T1000 (cell line): Measurements from ENCODE around the gene CD8B.

Experiments used
- DNase-seq: peaks from one replicate; lab custom pipeline; 2025; ENCODE audit warnings: mixed read lengths; lab: John Stamatoyannopoulos, UW

CD8B gene

DNA sequence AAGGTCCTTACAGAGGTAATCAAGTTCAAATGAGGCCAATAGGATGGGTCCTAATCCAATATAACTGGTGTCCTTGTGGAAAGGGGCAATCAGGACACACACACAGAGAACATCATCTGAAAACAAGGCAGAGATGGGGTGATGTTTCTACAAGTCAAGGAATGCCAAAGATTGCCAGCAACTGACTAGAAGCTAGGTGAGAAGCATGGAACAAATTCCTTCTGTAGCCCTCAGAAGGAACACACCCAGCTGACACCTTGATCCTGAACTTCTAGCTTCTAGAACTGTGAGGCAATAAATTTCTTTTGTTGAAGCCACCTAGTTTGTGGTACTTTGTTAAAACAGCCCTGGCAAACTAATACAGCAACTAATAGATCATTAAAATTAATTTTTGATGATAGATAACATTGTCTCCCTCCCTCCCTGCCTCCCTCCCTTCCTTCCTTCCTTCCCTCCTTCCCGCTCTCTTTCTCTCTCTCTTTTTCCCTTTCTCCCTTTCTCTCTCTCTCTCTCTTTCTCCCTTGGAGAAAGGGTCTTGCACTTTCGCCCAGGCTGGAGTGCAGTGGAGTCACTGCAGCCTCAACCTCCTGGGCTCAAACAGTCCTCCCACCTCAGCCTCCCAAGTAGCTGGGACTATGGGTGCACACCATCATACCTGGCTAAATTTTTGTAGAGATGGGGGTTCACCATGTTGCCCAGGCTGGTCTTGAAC lies 60.7 kb downstream of the CD8B start:
- no peak for DNase-seq

DNA sequence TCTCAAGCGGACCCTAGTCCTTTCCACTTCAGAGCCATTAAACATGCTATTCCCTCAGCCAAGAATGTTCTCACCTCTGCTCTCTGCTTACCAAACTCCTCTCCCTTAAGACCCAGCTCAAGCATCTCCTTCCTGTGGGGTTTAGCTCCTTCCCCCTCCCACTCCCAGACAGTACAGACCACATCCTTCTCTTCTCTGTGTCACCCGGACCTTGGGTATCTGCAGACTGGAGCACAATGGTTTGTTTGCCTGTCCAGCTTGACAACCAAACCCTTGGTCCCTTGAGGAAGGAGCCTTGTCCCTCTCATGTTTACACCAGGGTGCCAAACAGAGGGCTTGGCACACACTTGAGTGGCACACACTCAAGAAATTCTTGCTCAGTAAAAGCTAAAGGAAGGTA lies 66.8 kb downstream of the CD8B start:
- no peak for DNase-seq

DNA sequence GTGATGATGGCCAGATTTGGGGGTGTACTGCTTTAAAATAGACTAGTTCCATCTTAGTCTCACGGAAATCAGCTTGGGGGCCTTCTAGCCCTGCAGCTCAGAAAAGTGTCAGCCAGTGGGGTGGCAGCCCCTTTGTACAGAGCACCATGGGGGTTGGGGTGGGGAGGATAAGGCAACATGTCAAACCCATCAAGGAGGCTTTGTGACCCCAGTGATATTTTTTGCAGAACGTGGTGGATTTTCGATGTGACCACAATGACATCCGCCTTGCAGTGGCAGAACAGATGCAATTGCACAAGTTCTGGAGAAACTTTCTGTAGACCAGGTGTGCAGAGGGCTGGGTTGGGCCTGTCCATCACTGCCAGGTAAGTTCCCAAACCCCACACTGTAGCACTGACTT lies 67.9 kb downstream of the CD8B start:
- no peak for DNase-seq

- DNase-seq, result no peak
These were observed 70.1 kb downstream of the CD8B start for GRCh38 chr2:86791573-86791972.

- DNase-seq, result no peak
These were observed 70.8 kb downstream of the CD8B start, which contains the start of gene CD8A for GRCh38 chr2:86790676-86791572. Gene CD8A (minus strand): TSS chr2:86790913. CDS start chr2:86790825, 88 bp downstream.

DNA sequence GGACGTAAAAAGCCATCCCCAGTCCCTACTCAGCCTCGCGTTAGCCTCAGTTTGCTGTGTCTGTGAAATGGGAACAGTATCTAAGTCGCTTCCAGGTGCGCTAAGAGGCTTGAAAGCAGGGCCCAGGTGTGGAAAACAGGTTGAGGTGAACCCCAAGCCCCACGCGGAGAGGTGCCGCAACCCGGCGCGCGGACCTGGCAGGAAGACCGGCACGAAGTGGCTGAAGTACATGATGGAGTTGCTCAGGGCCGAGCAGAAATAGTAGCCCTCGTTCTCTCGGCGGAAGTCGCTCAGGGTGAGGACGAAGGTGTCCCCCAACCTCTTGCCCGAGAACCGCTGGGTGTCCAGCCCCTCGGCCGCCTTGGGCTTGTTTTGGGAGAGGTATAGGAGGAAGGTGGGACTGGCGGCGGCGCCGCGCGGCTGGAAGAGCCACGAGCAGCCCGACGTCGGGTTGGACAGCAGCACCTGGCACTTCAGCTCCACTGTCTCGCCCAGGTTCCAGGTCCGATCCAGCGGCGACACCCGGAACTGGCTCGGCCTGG lies 71.5 kb downstream of the CD8B start:
- no peak for DNase-seq

- no peak for DNase-seq
These were observed 72.0 kb downstream of the CD8B start for GRCh38 chr2:86789687-86790133.

DNA sequence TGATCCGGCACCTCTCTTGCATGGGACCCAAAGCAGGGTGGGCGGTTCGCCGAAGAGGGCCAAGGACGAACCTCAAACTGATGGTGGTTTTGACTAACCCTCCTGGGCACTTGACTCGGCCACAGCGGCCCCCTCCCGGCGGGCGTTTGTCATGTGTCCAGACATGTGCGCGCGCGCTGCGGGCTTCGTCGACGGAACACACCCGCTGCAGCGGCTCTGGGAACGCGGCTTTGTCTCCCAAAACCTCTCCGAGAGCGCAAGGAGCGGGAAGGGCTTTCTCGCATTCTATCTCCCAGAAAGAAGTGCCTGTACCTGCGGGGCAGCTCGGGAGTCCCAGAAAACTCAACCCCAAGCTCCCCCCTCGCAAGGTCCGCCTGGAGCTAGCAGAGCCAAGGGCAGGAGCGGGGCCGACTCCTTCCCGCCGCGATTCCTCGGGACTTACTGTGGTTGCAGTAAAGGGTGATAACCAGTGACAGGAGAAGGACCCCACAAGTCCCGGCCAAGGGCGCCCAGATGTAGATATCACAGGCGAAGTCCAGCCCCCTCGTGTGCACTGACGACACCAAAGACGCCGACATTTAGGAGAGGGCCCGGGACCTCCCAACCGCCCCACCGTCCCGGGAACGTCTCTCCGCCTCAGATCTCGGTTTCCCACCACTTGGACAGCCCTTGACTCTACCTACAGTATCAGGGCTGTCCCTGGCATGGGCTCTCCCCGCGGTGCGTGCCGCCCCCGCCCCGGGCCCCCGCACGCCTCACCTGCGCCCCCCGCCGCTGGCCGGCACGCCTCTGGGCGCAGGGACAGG lies 72.6 kb downstream of the CD8B start:
- DNase-seq, result no peak

- DNase-seq, result no peak
These were observed 73.5 kb downstream of the CD8B start for GRCh38 chr2:86788165-86788564.

DNA sequence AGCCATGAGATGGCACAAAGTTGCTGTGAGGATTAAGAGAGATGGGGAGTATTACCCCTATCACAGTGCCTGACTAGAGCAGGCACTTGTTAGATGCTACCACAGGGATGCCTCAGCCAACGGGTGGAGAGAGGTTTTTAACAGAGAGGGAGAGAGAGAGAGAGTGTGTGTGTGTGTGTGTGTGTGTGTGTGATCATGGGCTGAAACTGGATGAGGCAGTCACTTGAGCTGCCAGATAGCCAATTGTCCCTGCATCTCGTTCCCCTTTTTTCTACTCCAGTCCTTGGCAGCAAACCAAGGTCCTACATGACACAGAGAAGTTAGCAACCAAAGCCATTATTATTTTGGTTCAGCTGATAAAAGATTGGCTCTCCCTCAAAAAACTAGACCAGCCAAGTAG lies 74.0 kb downstream of the CD8B start:
- no peak for DNase-seq

DNA sequence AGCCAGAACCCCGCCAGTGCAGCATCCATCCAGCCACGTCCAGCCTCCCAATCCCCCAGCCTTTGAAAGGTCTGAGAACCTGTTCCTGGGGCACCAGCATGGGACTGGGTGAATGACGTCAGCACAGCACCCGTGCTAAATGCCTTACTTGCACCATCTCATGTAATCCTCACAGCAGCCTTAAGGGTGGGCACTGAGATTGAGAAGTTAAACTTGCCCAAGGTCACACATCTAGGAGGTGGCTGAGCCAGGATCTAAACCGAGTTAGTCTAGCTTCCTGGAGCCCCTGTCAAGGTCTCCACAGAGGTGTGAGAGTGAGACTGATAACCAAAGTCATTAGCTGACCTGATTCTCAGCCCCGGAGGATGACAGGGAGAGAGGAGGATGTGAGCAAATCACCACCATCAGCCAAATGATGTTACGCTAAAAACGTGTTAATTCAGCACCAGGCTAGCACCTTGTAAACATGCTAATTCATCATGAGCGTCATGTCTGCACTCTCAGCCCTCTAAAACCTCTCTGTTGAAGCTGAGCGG lies 75.6 kb downstream of the CD8B start:
- DNase-seq, result no peak

GRCh38 chr2:86785456-86785855 lies 76.2 kb downstream of the CD8B start:
- no peak for DNase-seq

DNA sequence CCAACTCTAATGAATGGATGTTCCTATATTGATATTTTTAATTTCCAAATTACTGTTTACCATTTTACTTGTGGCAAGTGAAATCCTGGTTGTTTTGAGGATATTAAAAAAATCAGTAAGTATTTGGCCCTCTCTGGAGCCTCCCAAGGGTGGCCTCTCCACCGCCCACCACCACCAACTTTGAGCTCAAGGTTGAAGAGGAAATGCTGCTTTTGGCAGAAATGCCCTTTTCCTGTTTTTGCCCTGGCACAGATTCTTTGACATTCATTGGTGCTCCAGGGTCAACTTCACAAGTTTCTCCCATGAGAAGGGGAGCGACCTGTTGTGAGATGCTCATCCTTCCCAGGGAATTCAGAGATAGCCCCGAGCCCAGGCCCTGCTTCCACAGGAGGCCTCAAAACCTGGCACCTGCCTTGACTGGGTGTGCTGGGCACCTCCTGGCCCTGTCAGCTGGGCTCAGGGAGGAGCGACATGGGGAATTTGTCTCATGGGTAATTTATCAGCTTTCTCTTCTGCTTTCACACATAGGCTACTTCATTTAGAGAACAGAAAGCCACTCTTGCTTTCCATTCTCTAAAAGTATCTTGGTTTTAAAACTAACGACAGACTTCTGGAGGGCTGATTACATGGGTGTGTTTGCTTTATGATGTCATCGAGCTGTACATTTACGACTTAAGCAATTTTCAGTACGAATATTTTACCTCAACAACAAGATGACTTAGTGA lies 77.9 kb downstream of the CD8B start:
- no peak for DNase-seq

GRCh38 chr2:86782748-86783147 lies 78.9 kb downstream of the CD8B start:
- DNase-seq, result no peak

- no peak for DNase-seq
These were observed 80.3 kb downstream of the CD8B start for GRCh38 chr2:86781363-86781762.

DNA sequence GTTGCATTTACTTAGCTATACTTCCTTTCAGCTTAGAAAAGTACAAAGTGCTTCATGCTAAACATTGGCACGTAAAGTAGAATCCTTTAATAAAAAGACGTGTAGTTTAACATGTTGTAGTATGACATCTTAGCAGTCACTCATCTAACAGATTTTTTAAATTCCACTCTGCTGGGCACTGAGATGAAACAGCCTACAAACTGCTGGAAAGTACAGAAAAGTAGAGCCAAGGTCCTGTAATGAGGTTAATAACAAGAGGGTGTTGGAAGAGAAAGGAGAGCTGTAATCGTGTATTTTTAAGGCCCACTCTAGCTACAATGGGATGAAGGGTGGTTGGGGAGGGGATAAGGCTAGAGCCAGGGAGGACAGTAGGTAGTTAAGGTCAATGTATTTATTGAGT lies 81.7 kb downstream of the CD8B start:
- DNase-seq, result no peak

GRCh38 chr2:86778957-86779356 lies 82.7 kb downstream of the CD8B start:
- DNase-seq, result no peak

DNA sequence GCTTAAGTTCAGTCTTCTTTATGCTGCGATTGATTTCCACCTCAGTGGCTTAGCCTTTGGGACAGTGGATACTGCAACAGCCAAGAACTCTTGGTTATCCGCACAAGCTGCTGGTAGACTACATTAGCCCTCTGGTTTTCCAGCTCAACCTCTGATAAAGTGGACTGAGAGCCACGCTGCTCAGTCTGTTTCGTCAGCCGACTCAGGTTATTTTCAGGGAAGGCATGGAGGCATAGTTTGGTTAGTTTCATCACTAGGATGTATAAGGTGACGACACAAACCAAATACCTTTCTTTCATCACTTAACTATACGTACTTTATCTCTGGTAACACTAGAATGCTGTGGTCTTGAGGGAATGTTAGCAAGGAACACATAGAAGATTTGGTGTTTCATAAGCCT lies 85.2 kb downstream of the CD8B start:
- DNase-seq, result no peak

- DNase-seq, result no peak
These were observed 86.3 kb downstream of the CD8B start for GRCh38 chr2:86775338-86775737.

- DNase-seq, result no peak
These were observed 86.8 kb downstream of the CD8B start for GRCh38 chr2:86774862-86775261.

GRCh38 chr2:86772611-86773010 lies 89.1 kb downstream of the CD8B start:
- DNase-seq, result no peak
